DMS53 treated with DMSO at 0.1 percent for 48 hours (cell line): ENCODE measurements around the gene MED13.
A peak's percentile ranks its signal among the peaks of the same experiment; 100 is the strongest.
"Not testable (repeated sequence)": the region's sequence is repeated elsewhere in the genome, so short reads cannot be mapped to it uniquely, and the experiment has no call there.

Source experiments
- DNase-seq: peaks from one replicate; lab custom pipeline; 2025; ENCODE audit not compliant: unreplicated experiment; lab: John Stamatoyannopoulos, UW

MED13 gene

GRCh38 chr17:61927208-61928100 is 137.6 kb downstream of the MED13 start, which contains the start of gene INTS2:
TSS of gene INTS2 (minus strand) at chr17:61927982. CDS start at chr17:61926644, 1,338 bp downstream.
- peak; percentile 58 for DNase-seq

- no peak for DNase-seq
These were observed 138.3 kb downstream of the MED13 start for GRCh38 chr17:61926826-61927207.

GRCh38 chr17:61915162-61915561 is 149.9 kb downstream of the MED13 start:
- DNase-seq, result not testable (repeated sequence)

GRCh38 chr17:61908292-61909037 is 156.6 kb downstream of the MED13 start:
- no peak for DNase-seq

GRCh38 chr17:61907361-61907760 is 157.7 kb downstream of the MED13 start:
- DNase-seq, result no peak

GRCh38 chr17:61904094-61904710 is 160.9 kb downstream of the MED13 start:
- DNase-seq, result no peak

- no peak for DNase-seq
These were observed 161.8 kb downstream of the MED13 start for GRCh38 chr17:61903251-61903650.

GRCh38 chr17:61897548-61898180 is 167.4 kb downstream of the MED13 start:
- DNase-seq, result no peak

- DNase-seq, result no peak
These were observed 169.7 kb downstream of the MED13 start for GRCh38 chr17:61895391-61895790.

GRCh38 chr17:61894310-61894709 is 170.8 kb downstream of the MED13 start:
- DNase-seq, result not testable (repeated sequence)
